ENCODE results near the gene PTPRG.
"Not testable (repeated sequence)": the region's sequence is repeated elsewhere in the genome, so short reads cannot be mapped to it uniquely, and the experiment has no call there.

PTPRG gene

GRCh38 chr3:61809879-61810278, 248.5 kb downstream of the PTPRG start:
- no peak for DNase-seq

GRCh38 chr3:61810953-61811497, 249.7 kb downstream of the PTPRG start:
- no peak for DNase-seq

GRCh38 chr3:61811652-61812051, 250.3 kb downstream of the PTPRG start:
- DNase-seq, result no peak

GRCh38 chr3:61812085-61812484, 250.7 kb downstream of the PTPRG start:
- DNase-seq, result no peak

GRCh38 chr3:61812517-61812916, 251.1 kb downstream of the PTPRG start:
- no peak for DNase-seq

GRCh38 chr3:61813636-61814035, 252.3 kb downstream of the PTPRG start:
- peak; percentile 70 for DNase-seq

GRCh38 chr3:61814674-61815073, 253.3 kb downstream of the PTPRG start:
- DNase-seq, result no peak

GRCh38 chr3:61816304-61816703, 254.9 kb downstream of the PTPRG start:
- not testable (repeated sequence) for DNase-seq

GRCh38 chr3:61819861-61820260, 258.5 kb downstream of the PTPRG start:
- peak; percentile 37 for DNase-seq

- DNase-seq, result no peak
These were observed 259.1 kb downstream of the PTPRG start for GRCh38 chr3:61820306-61820992.

- peak; percentile 84 for DNase-seq
These were observed 260.5 kb downstream of the PTPRG start for GRCh38 chr3:61821823-61822251.

- no peak for DNase-seq
These were observed 261.2 kb downstream of the PTPRG start for GRCh38 chr3:61822588-61822987.

GRCh38 chr3:61824553-61825135, 263.3 kb downstream of the PTPRG start:
- DNase-seq, result no peak

- no peak for DNase-seq
These were observed 264.8 kb downstream of the PTPRG start for GRCh38 chr3:61826161-61826560.

- DNase-seq, result no peak
These were observed 267.0 kb downstream of the PTPRG start for GRCh38 chr3:61828184-61828874.

GRCh38 chr3:61828880-61829721, 267.7 kb downstream of the PTPRG start:
- no peak for DNase-seq

- peak; percentile 42 for DNase-seq
These were observed 268.5 kb downstream of the PTPRG start for GRCh38 chr3:61829722-61830350.

GRCh38 chr3:61831973-61832372, 270.6 kb downstream of the PTPRG start:
- DNase-seq, result no peak

- DNase-seq, result peak; percentile 42
These were observed 271.2 kb downstream of the PTPRG start for GRCh38 chr3:61832375-61833229.

- no peak for DNase-seq
These were observed 277.9 kb downstream of the PTPRG start for GRCh38 chr3:61839256-61839655.

- DNase-seq, result peak; percentile 34
These were observed 279.9 kb downstream of the PTPRG start for GRCh38 chr3:61841111-61841845.
